Mesothelial cell of epicardium (in vitro differentiated cells): ENCODE data around the gene DDB1. TPM values are rescaled to one million over a fixed set of nuclear protein-coding genes. Genes with fewer than 3 reads are reported as not detected.

Experiments used
- DNase-seq, 2 experiments: peaks; one replicate each; pipeline ENCODE4 v3.0.0; 2021; ENCODE audit warnings: low spot score in 2 of 2; ENCODE audit not compliant: unreplicated experiment in 2 of 2
- H3K27ac Mint-ChIP-seq: 2 replicates; pipeline ENCODE4 v1.8.0; 2021; ENCODE audit warnings: mixed read lengths
- H3K27me3 Mint-ChIP-seq: 2 replicates; pipeline ENCODE4 v1.8.0; 2021; ENCODE audit warnings: low read depth, mixed read lengths
- H3K36me3 Mint-ChIP-seq: 2 replicates; pipeline ENCODE4 v1.8.0; 2021; ENCODE audit warnings: mixed read lengths
- H3K4me1 Mint-ChIP-seq: 2 replicates; pipeline ENCODE4 v1.8.0; 2021; ENCODE audit warnings: mixed read lengths
- H3K4me3 Mint-ChIP-seq: 2 replicates; pipeline ENCODE4 v1.8.0; 2021; ENCODE audit warnings: mild to moderate bottlenecking, moderate library complexity, mixed read lengths
- H3K9me3 Mint-ChIP-seq: 2 replicates; pipeline ENCODE4 v1.8.0; 2021; ENCODE audit warnings: mixed read lengths
- CTCF ChIP-seq: fragments of 200-600 bp; sonication (generic); IDR thresholded peaks from one replicate; pipeline ENCODE4 v1.5.0; 2021; ENCODE audit warnings: antibody characterized with exemption; ENCODE audit not compliant: unreplicated experiment
- total RNA-seq: library from RNA; stranded (reverse); gene quantifications from 3 replicates; pipeline ENCODE4 v1.2.1, GENCODE V29; 2021

DDB1 gene
- total RNA-seq, 1 donor from 2014 or later: 253 TPM

- Mint-ChIP-seq H3K27me3 (peaks cover 12% of the 10 kb centered on the region), H3K4me3 (peak overlapping the region; percentile 46), H3K27ac (no peak overlapping the region), H3K9me3 (no peaks in the 10 kb centered on the region), H3K36me3 (peaks cover 12% of the 10 kb centered on the region), H3K4me1 (peaks cover 10% of the 10 kb centered on the region)
- no peak for TF ChIP-seq CTCF
- peak; percentile 66 to 78 for DNase-seq
These were observed 51.2 kb downstream of the DDB1 start for GRCh38 chr11:61281581-61282250.

DNA sequence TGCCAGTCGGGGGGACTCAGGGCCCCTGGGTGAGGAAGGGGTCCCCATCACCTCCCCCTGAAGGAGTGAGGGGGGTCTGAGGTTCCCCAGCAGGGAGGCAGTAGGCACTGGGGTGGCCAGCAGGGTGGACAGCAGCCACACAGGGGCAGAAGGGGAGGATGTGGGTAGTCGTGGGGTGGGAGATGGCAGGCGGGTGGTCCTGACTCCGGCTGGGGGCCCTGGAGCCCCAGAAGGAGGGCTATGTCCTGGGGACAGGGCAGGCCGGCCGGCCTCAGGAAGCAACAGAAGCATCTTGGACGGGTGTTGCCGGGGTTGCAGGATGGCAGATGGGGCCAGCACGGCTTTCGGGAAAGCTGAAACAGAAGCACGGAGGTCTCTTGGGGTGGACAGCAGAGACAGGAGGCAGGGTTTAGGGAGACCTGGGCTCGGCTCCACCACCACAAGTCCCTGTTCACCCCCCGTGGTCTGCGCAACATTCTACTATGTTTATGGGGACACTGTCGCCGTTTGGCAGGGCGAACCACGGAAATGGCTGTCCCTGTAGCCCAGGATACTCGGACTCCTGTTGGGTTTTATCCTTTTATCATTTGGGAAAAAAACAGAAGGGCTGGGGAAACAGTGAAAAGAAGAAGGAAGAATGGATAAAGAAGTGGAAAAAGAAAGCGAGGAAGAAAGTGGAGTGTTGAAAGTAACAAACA is 51.9 kb downstream of the DDB1 start:
- DNase-seq: no peak
- peaks cover 10% of the 10 kb centered on the region for H3K4me1 Mint-ChIP-seq
- H3K27ac Mint-ChIP-seq: no peak overlapping the region
- peaks cover 10% of the 10 kb centered on the region for H3K36me3 Mint-ChIP-seq
- H3K9me3 Mint-ChIP-seq: no peaks in the 10 kb centered on the region
- no peak for TF ChIP-seq CTCF
- H3K4me3 Mint-ChIP-seq: peak overlapping the region; percentile 41
- peaks cover 12% of the 10 kb centered on the region for H3K27me3 Mint-ChIP-seq

- no peak overlapping the region for H3K4me3 Mint-ChIP-seq
These were observed 52.8 kb downstream of the DDB1 start for GRCh38 chr11:61279934-61280659.

DNA sequence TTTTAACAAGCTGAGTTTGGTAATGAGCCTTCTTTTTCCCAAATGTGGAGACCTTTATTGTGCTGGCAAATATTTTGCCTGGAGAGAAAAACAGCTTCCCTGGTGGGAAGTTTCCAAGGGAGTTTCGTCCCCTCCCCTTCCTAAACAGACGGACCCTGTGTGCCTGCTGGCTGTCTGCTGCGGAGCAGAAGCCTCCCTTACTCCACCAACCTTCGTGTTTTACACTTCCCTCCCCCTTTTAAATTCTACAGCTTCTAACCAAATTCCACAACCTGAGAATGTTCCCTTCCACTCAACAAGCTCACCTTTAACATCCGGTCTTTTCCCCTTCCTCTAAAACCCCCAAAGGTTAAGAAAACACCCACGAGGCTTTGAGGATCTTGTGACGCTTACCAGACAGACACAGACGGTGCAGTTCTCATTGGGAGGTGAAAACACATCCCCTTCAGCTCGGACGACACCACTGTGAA is 54.9 kb downstream of the DDB1 start:
- H3K9me3 Mint-ChIP-seq: no peaks in the 10 kb centered on the region
- TF ChIP-seq CTCF: no peak
- H3K4me1 Mint-ChIP-seq: peaks cover 10% of the 10 kb centered on the region
- no peak for DNase-seq
- peaks cover 9% of the 10 kb centered on the region for H3K27me3 Mint-ChIP-seq
- peak overlapping the region; percentile 15 for H3K27ac Mint-ChIP-seq
- no peaks in the 10 kb centered on the region for H3K36me3 Mint-ChIP-seq
- no peak overlapping the region for H3K4me3 Mint-ChIP-seq

More at GRCh38 chr11:61279934-61280659, 52.8 kb downstream of the DDB1 start:
- H3K36me3 Mint-ChIP-seq: peaks cover 7% of the 10 kb centered on the region
- H3K9me3 Mint-ChIP-seq: no peaks in the 10 kb centered on the region
- no peak for DNase-seq
- H3K27ac Mint-ChIP-seq: no peak overlapping the region
- TF ChIP-seq CTCF: no peak
- peaks cover 10% of the 10 kb centered on the region for H3K4me1 Mint-ChIP-seq
- peaks cover 12% of the 10 kb centered on the region for H3K27me3 Mint-ChIP-seq

DNA sequence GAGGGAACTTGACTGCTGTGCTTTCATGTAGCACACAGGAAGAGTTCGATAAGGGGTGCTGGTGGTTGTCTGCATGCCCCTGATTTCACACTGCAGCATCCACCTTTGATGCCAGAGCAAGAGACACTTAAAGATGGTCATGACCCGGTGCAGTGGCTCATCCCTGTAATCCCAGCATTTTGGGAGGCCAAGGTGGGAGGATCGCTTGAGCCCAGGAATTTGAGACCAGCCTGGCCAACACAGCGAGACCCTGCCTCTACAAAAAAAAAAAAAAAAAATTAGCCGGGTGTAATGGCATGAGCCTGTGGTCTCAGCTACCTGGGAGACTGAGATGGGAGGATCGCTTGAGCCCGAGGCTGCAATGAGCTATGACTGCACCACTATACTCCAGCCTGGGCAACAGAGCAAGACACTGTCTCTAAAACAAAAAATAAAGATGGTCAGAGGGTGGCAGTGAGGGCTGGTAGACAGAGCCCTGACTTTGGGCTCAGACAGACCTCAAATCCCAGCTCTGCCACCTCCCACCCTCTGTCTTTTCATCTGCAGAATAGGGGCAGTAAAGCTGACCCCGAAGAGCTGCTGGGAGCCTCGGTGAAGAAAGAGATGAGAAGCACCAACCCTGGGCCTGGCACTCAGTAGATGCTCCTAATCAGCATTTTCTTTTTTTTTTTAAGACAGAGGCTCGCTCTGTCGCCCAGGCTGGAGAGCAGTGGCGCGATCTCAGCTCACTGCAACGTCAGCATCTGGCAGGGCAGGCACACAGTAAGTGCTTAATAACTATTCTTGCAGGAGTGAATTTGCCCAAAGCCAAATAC is 55.5 kb downstream of the DDB1 start:
- no peak for DNase-seq
- H3K27me3 Mint-ChIP-seq: peaks cover 6% of the 10 kb centered on the region
- H3K27ac Mint-ChIP-seq: no peak overlapping the region
- no peaks in the 10 kb centered on the region for H3K9me3 Mint-ChIP-seq
- H3K4me3 Mint-ChIP-seq: no peak overlapping the region
- H3K4me1 Mint-ChIP-seq: peaks cover 10% of the 10 kb centered on the region
- no peaks in the 10 kb centered on the region for H3K36me3 Mint-ChIP-seq
- no peak for TF ChIP-seq CTCF
